ENCODE data around the gene LDHD. TPM values are rescaled to one million over a fixed set of nuclear protein-coding genes. Genes with fewer than 3 reads are reported as not detected.

Gene LDHD
- total and polyA plus RNA-seq, 2 of the 8 experiments (the other 6 are each of a cell fraction or from before 2014, with no cell fraction given) = 14.9 to 18.2 TPM

- TF ChIP-seq SIN3A (conservative IDR thresholded peaks at IDR 0.05 in 1 of 2, IDR thresholded peaks at IDR 0.05 in 1 of 2; ENCODE audit: low read depth in 1 of 2, low read length in 2 of 2) = no peak
Observed at GRCh38 chr16:75139498-75139897, 22.9 kb upstream of the LDHD start (continued).

All from H1 (cell line).